ENCODE measurements around the gene AOX1. TPM values are rescaled to one million over a fixed set of nuclear protein-coding genes. Genes with fewer than 3 reads are reported as not detected.

Gene AOX1
- total RNA-seq, 4 donors from 2014 or later: 18.3 to 67.5 (median 18.8) TPM

GRCh38 chr2:200649724-200650123 is 63.9 kb downstream of the AOX1 start:
- WGBS, 2 donors: 60 to 75% methylated on average over 3 of the region's 3 CpGs
- H3K4me3 ChIP-seq (ENCODE audit: low read depth, poor library complexity, severe bottlenecking): no peak overlapping the region
- no peak for DNase-seq (ENCODE audit: low spot score in 2 of 2)
- intact Hi-C loops (cut with DNase I; ENCODE audit: low total_unique reads): no loop called here
- TF ChIP-seq CTCF (IDR thresholded peaks at IDR 0.05) (no peak), POLR2A (IDR thresholded peaks at IDR 0.05) (no peak)

GRCh38 chr2:200650195-200650594 is 64.4 kb downstream of the AOX1 start:
- no peak for TF ChIP-seq POLR2A (IDR thresholded peaks at IDR 0.05)
- no peak for TF ChIP-seq CTCF (IDR thresholded peaks at IDR 0.05)
- DNase-seq (ENCODE audit: low spot score in 2 of 2): no peak
- H3K4me3 ChIP-seq (ENCODE audit: low read depth, poor library complexity, severe bottlenecking): no peak overlapping the region
- 63 to 77% methylated on average over 2 of the region's 2 CpGs for WGBS, 2 donors
- intact Hi-C loops (cut with DNase I; ENCODE audit: low total_unique reads): no loop called here

- H3K4me3 ChIP-seq (ENCODE audit: low read depth, poor library complexity, severe bottlenecking): no peak overlapping the region
- TF ChIP-seq CTCF (IDR thresholded peaks at IDR 0.05): no peak
- 65 to 80% methylated on average over 1 of the region's 1 CpG for WGBS, 2 donors
- DNase-seq (ENCODE audit: low spot score in 2 of 2): no peak
- intact Hi-C loops (cut with DNase I; ENCODE audit: low total_unique reads): no loop called here
Observed at GRCh38 chr2:200652158-200652557, 66.3 kb downstream of the AOX1 start.

GRCh38 chr2:200653021-200653420 is 67.2 kb downstream of the AOX1 start:
- 84 to 89% methylated on average over 3 of the region's 3 CpGs for WGBS, 2 donors
- H3K4me3 ChIP-seq (ENCODE audit: low read depth, poor library complexity, severe bottlenecking): no peak overlapping the region
- TF ChIP-seq CTCF (IDR thresholded peaks at IDR 0.05): no peak
- no peak for TF ChIP-seq POLR2A (IDR thresholded peaks at IDR 0.05)
- no peak for DNase-seq (ENCODE audit: low spot score in 2 of 2)
- intact Hi-C loops (cut with DNase I; ENCODE audit: low total_unique reads): no loop called here

GRCh38 chr2:200654823-200655222 is 69.0 kb downstream of the AOX1 start:
- DNase-seq (ENCODE audit: low spot score in 2 of 2): no peak
- no peak overlapping the region for H3K4me3 ChIP-seq (ENCODE audit: low read depth, poor library complexity, severe bottlenecking)
- TF ChIP-seq CTCF (IDR thresholded peaks at IDR 0.05) (no peak), POLR2A (IDR thresholded peaks at IDR 0.05) (no peak)
- whole genome bisulfite sequencing, 2 donors: 86 to 95% methylated on average over 3 of the region's 3 CpGs
- intact Hi-C loops (cut with DNase I; ENCODE audit: low total_unique reads): no loop called here

GRCh38 chr2:200655918-200656580 is 70.2 kb downstream of the AOX1 start:
- 59 to 66% methylated on average over 3 of the region's 3 CpGs for WGBS, 2 donors
- H3K4me3 ChIP-seq (ENCODE audit: low read depth, poor library complexity, severe bottlenecking): no peak overlapping the region
- no peak for DNase-seq (ENCODE audit: low spot score in 2 of 2)
- intact Hi-C loops (cut with DNase I; ENCODE audit: low total_unique reads): no loop called here
- TF ChIP-seq CTCF (IDR thresholded peaks at IDR 0.05) (no peak), POLR2A (IDR thresholded peaks at IDR 0.05) (no peak)

All from lower leg skin (tissue), 4 donors.